Dendritic cell treated with granulocyte-macrophage colony-stimulating factor and Interleukin-4, amounts not matched to agents 40 ng/mL and 50 ng/mL, for 4 days (primary cell): ENCODE data around the gene IARS2.

ENCODE experiments used
- H3K27ac Mint-ChIP-seq: one replicate; pipeline ENCODE4 v1.8.0; 2022; ENCODE audit warnings: mild to moderate bottlenecking, mixed read lengths
- H3K27me3 Mint-ChIP-seq: one replicate; pipeline ENCODE4 v1.8.0; 2022; ENCODE audit warnings: mild to moderate bottlenecking, mixed read lengths
- H3K36me3 Mint-ChIP-seq: one replicate; pipeline ENCODE4 v1.8.0; 2022; ENCODE audit warnings: low read depth, mixed read lengths
- H3K4me1 Mint-ChIP-seq: one replicate; pipeline ENCODE4 v1.8.0; 2022; ENCODE audit warnings: low read depth, mixed read lengths
- H3K4me3 Mint-ChIP-seq: one replicate; pipeline ENCODE4 v1.8.0; 2022; ENCODE audit warnings: mild to moderate bottlenecking, moderate library complexity, mixed read lengths
- H3K9me3 Mint-ChIP-seq: one replicate; pipeline ENCODE4 v1.8.0; 2022; ENCODE audit warnings: mixed read lengths
- intact Hi-C: fragments of 100-400 bp; cut with micrococcal nuclease; formaldehyde crosslinking; loops from one replicate; pipeline ENCODE4 v1.15.0; 2022

IARS2 gene

DNA sequence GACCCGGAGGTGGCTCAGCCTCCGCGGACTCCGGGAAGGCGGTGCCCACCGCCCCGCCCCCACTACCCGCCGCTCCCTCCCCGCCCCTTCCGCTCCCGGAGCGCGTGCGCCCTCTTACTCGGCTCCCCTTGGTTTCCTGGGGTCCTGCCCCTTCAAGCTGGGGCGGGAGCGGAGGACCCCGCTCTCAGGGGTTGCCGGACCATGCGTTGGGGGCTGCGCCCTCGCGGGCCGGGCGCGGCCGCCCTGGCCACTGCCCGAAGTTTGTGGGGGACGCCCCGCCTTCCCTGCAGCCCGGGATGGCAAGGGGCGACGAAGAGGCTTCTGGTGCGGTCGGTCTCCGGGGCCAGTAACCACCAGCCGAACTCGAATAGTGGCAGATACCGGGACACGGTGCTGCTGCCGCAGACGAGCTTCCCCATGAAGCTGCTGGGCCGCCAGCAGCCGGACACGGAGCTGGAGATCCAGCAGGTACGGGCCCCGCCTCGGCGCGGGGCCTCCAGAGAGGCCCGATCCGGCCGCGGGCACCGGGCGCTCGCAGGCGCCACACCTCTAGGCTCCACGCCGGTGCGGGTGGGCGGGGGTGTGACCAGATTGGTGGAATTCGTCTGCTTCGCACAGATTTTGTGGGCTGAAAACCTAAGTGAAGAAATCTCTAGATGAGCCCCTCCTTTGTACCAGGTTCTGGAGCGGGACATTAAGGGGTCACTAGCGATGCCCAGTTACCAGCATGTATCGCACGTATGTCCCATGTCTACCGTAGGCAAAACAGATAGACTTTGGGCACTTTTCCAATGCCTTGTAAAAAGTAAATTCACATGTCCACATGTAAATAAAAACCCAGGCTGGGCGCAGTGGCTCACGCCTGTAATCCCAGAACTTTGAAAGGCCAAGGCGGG lies at the start of gene IARS2:
IARS2 (plus strand) TSS at position 117 of the 896 bp plus-strand sequence; CDS start at position 202, 85 bp downstream.
- Mint-ChIP-seq H3K27me3 (no peaks in the 10 kb centered on the region), H3K9me3 (no peaks in the 10 kb centered on the region), H3K27ac (peak within 1 kb of the TSS; percentile 63), H3K36me3 (peaks cover 40% of the 10 kb centered on the region), H3K4me1 (peaks cover 12% of the 10 kb centered on the region), H3K4me3 (peak within 1 kb of the TSS; percentile 78)
- intact Hi-C loops, result loop anchor here (1.0 to 5.0 kb wide), 2 partner anchors 48 to 178 kb away; partner anchors contain the start of genes EPRS1 and RAB3GAP2

DNA sequence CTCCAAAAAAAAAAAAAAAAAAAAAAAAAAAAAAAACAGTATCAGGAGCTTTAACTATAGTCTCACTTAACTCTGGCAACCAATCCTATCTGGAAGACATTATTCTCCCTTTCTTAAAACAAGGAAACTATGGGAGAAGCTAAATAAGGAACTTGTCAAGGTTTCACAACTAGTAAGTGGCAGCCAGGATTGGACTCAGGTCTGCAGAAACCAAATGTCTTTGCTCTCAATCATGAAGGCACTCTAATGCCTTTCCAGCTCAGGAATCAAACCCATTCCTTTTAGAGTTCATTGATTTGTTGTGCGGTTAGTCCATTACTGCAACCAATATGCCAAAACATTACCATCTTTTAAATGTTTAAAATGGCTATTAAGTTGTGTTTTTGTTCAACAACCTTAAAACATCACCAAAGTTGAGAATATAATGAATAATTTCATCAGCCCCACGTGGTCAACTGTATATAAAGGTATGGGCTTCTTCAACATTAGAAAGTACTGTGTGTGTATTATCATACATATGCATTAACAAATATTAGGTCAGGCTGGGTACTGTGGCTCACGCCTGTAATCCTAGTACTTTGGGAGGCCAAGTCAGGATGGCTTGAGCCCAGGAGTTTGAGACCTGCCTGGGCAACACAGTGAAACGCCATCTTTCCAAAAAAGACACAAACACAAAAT lies 49.1 kb upstream of the IARS2 start:
- H3K27ac Mint-ChIP-seq, result peak overlapping the region; percentile 90
- H3K27me3 Mint-ChIP-seq, result no peaks in the 10 kb centered on the region
- peaks cover 20% of the 10 kb centered on the region for H3K4me1 Mint-ChIP-seq
- no peaks in the 10 kb centered on the region for H3K9me3 Mint-ChIP-seq
- intact Hi-C loops, result no loop called here
- peaks cover 43% of the 10 kb centered on the region for H3K36me3 Mint-ChIP-seq
- peak overlapping the region; percentile 92 for H3K4me3 Mint-ChIP-seq

DNA sequence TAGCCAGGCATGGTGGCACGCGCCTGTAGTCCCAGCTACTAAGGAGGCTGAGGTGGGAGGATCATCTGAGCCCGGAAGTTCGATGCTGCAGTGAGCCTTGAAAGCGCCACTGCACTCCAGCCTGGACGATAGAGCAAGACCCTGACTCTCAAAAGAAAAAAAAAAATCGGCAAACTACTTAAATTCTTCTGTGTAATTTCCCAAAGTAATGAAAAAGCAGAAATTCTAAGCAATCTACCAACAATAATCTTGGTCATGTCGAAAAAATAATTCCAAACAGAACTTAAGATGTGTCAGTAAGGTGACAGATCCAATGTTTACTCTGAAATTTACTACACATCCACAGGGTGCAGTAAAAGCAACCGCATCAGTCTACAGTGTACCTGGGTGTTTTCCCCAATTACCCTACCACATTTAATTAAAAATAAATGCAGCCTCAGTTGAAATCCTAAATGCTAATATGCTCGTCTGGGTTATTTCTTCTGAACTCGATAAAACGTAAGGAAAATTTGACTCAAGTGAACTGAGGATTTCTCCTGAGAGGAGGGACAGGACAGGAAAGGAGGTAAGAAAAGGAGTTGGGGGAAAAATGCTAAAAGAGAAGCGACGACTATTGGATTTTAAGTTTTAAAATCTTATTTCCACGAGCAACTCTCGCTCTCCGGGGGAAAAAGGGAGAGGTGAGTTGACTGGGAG lies 48.4 kb upstream of the IARS2 start:
- Mint-ChIP-seq H3K27me3 (no peaks in the 10 kb centered on the region), H3K4me3 (peak overlapping the region; percentile 92), H3K27ac (peak overlapping the region; percentile 90), H3K4me1 (peaks cover 20% of the 10 kb centered on the region), H3K9me3 (no peaks in the 10 kb centered on the region), H3K36me3 (peaks cover 36% of the 10 kb centered on the region)
- intact Hi-C loops, result loop anchor here (1.0 to 2.0 kb wide), 2 partner anchors 43 to 49 kb away; partner anchors contain the start of genes BPNT1 and IARS2

DNA sequence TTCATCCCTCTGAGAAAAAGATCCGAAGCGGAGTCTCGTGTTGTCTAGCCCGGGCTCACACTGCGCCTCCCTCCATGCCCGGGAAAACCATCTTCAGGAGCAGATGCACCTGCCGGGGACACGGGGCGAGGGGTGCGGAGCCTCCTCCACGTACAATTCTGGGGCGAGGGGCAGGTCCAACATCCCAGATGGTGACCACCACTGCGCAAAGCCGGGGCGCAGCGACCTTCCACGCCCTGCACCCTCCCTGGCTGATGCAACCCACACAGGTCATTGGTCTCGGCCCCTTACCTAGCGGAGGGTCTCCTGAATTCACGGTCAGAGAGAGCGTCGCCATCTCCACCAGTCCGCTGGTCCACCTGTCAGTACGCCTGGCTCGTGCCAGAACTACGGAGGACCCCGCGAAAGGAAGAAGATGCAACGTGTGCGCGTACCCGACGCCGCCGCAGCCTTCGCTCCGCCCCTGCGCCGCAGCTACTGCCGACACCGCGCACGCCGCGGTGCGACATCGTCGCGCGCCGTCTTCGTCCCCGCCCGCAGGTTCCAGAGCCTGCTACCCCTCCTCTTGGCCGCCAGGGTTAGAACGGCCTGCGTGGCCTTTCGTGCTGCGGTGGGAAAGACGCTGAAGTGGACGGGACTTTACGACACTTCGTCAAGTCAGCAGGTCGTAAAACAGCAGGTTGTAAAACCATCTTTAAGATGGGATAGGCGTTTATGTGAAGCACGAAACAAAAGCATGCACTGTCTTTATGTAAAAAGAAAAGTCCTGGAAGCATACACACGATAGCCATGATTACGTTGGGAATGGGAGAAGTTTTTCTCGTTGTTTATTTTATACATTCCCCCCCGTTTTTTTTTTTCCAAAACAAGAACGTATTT lies 47.6 kb upstream of the IARS2 start, which contains the start of gene EPRS1:
EPRS1 (minus strand) TSS at position 454 of the 879 bp plus-strand sequence; CDS start at position 337, 117 bp downstream.
- H3K27ac Mint-ChIP-seq, result peak within 1 kb of the TSS; percentile 90
- no peaks in the 10 kb centered on the region for H3K27me3 Mint-ChIP-seq
- intact Hi-C loops, result loop anchor here (1.0 to 2.0 kb wide), 2 partner anchors 43 to 48 kb away; partner anchors contain the start of genes BPNT1 and IARS2
- H3K4me1 Mint-ChIP-seq, result peaks cover 20% of the 10 kb centered on the region
- H3K4me3 Mint-ChIP-seq, result peak within 1 kb of the TSS; percentile 92
- no peaks in the 10 kb centered on the region for H3K9me3 Mint-ChIP-seq
- H3K36me3 Mint-ChIP-seq, result peaks cover 32% of the 10 kb centered on the region

DNA sequence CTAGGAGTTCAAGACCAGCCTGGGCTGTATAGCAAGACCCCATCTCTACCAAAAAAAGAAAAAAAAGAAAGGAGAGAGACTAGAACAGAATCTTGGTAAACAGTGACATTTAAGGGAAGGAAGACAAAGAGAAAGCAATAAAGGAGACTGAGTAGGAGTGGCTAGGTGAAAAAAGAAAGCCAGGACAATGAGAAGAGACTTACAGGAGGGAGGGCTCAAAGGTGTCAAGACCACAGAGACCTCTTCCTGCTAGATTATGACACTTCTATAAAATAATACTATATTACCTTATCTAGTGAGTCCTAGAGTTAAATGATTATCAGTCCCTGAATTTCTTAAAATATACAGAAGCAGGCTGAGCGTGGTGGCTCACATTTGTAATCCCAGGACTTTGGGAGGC lies 37.6 kb upstream of the IARS2 start:
- no peak overlapping the region for H3K4me3 Mint-ChIP-seq
- no peak overlapping the region for H3K27ac Mint-ChIP-seq
- H3K4me1 Mint-ChIP-seq, result no peaks in the 10 kb centered on the region
- intact Hi-C loops, result no loop called here
- no peaks in the 10 kb centered on the region for H3K27me3 Mint-ChIP-seq
- H3K9me3 Mint-ChIP-seq, result no peaks in the 10 kb centered on the region
- peaks cover 44% of the 10 kb centered on the region for H3K36me3 Mint-ChIP-seq

DNA sequence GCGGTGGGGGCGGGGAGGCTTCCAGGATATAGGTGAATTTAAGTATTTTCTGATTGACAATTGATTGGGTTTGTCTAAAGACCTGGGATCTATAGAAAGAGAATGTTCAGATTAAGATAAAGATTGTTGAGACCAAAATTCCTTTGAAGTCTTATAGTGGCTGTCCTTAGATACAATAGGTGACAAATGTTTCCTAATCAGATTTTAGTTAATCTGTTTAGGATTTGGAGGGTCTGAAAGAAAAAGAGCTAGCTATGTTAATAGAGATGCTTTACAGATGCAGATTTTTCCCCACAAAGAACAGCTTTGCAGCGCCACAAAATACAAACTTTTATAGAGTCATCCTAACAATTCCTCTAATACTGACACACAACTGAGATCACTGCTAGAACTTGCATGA lies 33.1 kb upstream of the IARS2 start:
- H3K36me3 Mint-ChIP-seq, result peaks cover 69% of the 10 kb centered on the region
- no peaks in the 10 kb centered on the region for H3K9me3 Mint-ChIP-seq
- no peaks in the 10 kb centered on the region for H3K4me1 Mint-ChIP-seq
- no peak overlapping the region for H3K27ac Mint-ChIP-seq
- no peak overlapping the region for H3K4me3 Mint-ChIP-seq
- H3K27me3 Mint-ChIP-seq, result no peaks in the 10 kb centered on the region
- intact Hi-C loops, result no loop called here

DNA sequence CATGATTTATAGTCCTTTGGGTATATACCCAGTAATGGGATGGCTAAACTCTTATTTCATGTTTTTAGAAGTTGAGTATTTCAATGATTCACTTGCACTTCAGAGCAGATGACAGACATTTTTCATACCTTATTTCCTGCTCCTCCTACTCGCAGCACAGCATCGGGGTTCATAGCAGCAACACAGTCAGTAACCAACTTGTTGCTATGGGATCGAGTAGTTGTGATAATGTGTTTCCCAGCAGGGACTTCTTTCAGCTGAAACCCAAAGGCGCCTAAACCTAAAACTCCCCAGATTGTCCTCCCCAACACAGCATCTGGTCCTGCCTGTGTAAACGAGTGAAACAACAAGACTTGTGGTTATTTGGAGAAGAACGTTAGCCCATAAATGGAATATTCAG lies 31.3 kb upstream of the IARS2 start:
- Mint-ChIP-seq H3K9me3 (no peaks in the 10 kb centered on the region), H3K27ac (no peak overlapping the region), H3K36me3 (peaks cover 65% of the 10 kb centered on the region), H3K4me3 (no peak overlapping the region), H3K27me3 (no peaks in the 10 kb centered on the region), H3K4me1 (no peaks in the 10 kb centered on the region)
- intact Hi-C loops, result no loop called here

DNA sequence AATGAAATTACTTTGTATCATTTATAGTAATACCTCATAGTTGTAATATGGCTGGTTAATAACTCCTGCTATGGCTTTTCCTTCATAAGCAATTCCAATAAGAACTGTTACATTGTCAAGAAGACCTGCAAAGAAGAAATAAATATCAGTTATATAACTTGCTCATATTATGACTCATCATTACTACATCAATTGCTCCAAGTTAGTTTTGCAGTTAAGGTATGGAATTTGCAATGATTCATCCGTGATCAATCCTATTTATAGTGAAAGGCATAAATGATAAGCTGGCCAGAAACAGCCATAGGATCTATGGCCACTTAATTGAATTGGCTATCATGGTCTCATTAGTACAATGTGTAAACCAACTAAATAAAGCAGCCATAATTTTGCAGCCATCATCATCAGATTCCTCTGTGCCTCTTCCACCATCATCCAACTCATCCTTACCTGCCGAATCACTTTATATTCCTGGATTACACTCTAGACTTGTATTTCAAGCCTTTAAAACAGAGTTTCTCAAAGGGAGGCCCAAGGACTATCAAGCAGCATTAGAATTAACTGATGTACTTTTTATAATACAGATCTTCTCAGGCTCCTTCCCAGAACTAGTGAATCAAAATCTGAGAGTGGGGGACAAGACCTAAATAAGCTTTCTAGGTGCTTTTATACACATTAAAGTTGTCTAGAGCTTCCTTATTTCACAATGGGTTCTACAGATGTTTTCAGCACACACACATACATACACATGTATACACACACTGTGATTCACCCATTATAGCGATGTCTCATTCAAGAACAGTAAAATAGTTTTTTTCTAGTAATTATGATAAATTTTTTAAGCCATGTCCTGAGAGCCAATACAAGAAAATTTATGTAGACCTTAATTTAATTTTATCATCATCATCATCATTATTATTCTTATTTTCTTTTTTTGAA lies 26.4 kb upstream of the IARS2 start:
- peaks cover 55% of the 10 kb centered on the region for H3K36me3 Mint-ChIP-seq
- intact Hi-C loops, result no loop called here

DNA sequence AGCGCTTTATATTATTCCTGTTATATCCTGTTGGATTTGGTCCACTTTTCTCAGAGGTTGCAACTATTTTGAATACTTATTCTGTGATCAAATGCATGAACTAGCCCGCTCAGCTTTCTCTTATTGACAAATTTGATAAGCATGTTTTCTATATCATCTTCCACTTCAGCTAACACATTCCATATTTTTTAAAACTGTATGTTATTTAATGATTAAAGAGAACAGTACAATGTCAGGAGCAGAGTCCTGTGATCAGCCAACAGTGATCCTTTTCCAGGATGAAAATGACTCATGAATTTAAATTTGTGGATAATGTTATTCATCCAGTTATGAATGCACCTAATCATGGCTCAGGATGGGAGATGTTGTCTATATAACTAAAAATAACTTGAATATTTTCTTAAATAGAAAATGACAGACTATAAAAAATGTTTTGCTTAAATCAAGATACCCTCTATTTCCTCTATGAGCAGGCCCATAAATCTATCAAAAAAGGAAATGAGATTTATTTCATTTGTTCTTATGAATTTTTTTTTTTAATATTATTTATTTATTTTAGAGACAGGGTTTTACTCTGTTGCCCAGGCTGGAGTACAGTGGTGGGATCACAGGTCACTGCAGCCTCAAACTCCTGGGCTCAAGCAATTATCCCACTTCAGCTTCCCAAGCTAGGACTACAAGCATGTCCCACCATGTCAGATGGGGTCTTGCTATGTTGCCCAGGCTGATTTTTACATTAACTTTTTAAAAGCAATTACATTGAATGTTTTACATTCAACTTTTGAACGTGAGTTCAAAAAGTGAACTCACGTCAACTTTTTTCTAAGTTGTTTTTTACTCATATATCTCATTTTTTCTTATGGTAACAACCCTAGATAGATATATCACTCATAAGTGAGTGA lies 16.8 kb upstream of the IARS2 start:
- intact Hi-C loops, result no loop called here
- Mint-ChIP-seq H3K4me3 (no peak overlapping the region), H3K9me3 (no peaks in the 10 kb centered on the region), H3K36me3 (peaks cover 38% of the 10 kb centered on the region), H3K27me3 (no peaks in the 10 kb centered on the region), H3K4me1 (no peaks in the 10 kb centered on the region), H3K27ac (no peak overlapping the region)

More for the DNA sequence above, 26.4 kb upstream of the IARS2 start:
- Mint-ChIP-seq H3K4me3 (no peak overlapping the region), H3K4me1 (no peaks in the 10 kb centered on the region), H3K9me3 (no peaks in the 10 kb centered on the region), H3K27ac (no peak overlapping the region), H3K27me3 (no peaks in the 10 kb centered on the region)

DNA sequence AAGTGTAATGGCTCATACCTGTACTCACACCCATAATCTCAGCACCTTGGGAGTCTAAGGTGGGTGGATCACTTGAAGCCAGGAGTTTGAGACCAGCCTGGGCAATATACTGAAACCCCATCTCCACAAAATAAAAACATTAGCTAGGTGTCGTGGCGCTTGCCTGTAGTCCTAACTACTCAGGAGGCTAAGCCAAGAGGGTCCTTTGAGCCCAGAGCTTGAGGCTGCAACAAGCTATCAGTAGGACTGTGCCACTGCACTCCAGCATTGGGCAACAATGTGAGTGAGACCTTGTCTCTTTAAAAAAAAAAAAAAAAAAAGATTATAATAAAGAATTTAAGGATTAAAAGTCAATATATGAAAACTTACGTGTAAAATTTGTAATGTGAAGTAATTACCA lies 16.0 kb upstream of the IARS2 start:
- no peak overlapping the region for H3K4me3 Mint-ChIP-seq
- intact Hi-C loops, result no loop called here
- no peaks in the 10 kb centered on the region for H3K27me3 Mint-ChIP-seq
- H3K4me1 Mint-ChIP-seq, result no peaks in the 10 kb centered on the region
- peaks cover 30% of the 10 kb centered on the region for H3K36me3 Mint-ChIP-seq
- H3K27ac Mint-ChIP-seq, result no peak overlapping the region
- no peaks in the 10 kb centered on the region for H3K9me3 Mint-ChIP-seq

DNA sequence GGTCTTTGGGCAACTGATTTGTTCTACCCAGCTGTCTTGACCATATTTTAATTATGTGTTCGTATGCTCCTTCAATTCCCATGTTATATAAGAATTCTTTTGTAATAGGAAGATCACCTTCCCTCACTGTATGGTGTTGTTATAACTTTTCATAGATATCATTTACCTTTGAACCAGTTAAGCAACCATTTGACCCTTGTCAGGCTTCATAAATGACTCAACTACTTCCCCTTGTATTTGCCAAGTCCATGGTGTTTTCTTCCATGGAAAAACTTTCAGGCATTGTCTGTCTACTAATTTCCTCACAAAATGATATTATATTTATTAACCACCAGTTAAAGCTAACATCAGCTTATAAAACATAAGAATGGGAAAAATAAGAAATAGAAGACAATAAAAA lies 9.5 kb upstream of the IARS2 start:
- peaks cover 22% of the 10 kb centered on the region for H3K36me3 Mint-ChIP-seq
- no peak overlapping the region for H3K27ac Mint-ChIP-seq
- H3K4me1 Mint-ChIP-seq, result peaks cover 15% of the 10 kb centered on the region
- intact Hi-C loops, result no loop called here
- no peak overlapping the region for H3K4me3 Mint-ChIP-seq
- H3K9me3 Mint-ChIP-seq, result no peaks in the 10 kb centered on the region
- no peaks in the 10 kb centered on the region for H3K27me3 Mint-ChIP-seq
